Left ventricle myocardium inferior (tissue), 1 donor: Measurements from ENCODE around the gene EPHA2. TPM values are rescaled to one million over a fixed set of nuclear protein-coding genes. Genes with fewer than 3 reads are reported as not detected.
A peak's percentile ranks its signal among the peaks of the same experiment; 100 is the strongest.

Source experiments
- DNase-seq: peaks from one replicate; pipeline ENCODE4 v3.0.0-alpha.2; 2020
- H3K27ac ChIP-seq: fragments of 200-600 bp; replicated peaks from 2 replicates; pipeline ENCODE4 v1.8.0; 2021
- H3K27me3 ChIP-seq: fragments of 200-600 bp; 2 replicates; pipeline ENCODE4 v1.8.0; 2021; ENCODE audit warnings: low read depth
- H3K36me3 ChIP-seq: fragments of 200-600 bp; 2 replicates; pipeline ENCODE4 v1.8.0; 2021
- H3K4me1 ChIP-seq: fragments of 200-600 bp; 2 replicates; pipeline ENCODE4 v1.8.0; 2021
- H3K4me3 ChIP-seq: fragments of 200-600 bp; 2 replicates; pipeline ENCODE4 v1.8.0; 2021; ENCODE audit warnings: mild to moderate bottlenecking, moderate library complexity
- H3K9me3 ChIP-seq: fragments of 200-600 bp; replicated peaks from 2 replicates; pipeline ENCODE4 v1.8.0; 2021
- CTCF ChIP-seq: fragments of 200-600 bp; IDR thresholded peaks from 2 replicates; pipeline ENCODE4 v1.8.0; 2021; ENCODE audit warnings: antibody characterized with exemption, mild to moderate bottlenecking, borderline replicate concordance
- intact Hi-C: fragments of 100-400 bp; cut with micrococcal nuclease; formaldehyde crosslinking; loops from one replicate; pipeline ENCODE4 v1.11.0; 2022
- total RNA-seq: library from RNA; stranded (reverse); fragmentation: NEBNext Ultra II Directional; extraction: Animal tissue kit (Norgen Biotek cat#: 25700); gene quantifications from one replicate; pipeline ENCODE4 v1.2.1, GENCODE V29; 2021
- donor health status: DM: no; HTN: yes; CAD: no; lungs with severe emphysema.

EPHA2 gene
- total RNA-seq, 1 donor from 2014 or later, result 9.6 TPM

GRCh38 chr1:16083486-16083885, 72.4 kb downstream of the EPHA2 start:
- Histone ChIP-seq H3K4me3 (no peak overlapping the region), H3K36me3 (no peaks in the 10 kb centered on the region), H3K4me1 (peaks cover 49% of the 10 kb centered on the region), H3K27ac (peak overlapping the region; percentile 3), H3K27me3 (no peaks in the 10 kb centered on the region), H3K9me3 (no peaks in the 10 kb centered on the region)
- no peak for TF ChIP-seq CTCF
- DNase-seq, result no peak
- intact Hi-C loops, result no loop called here

GRCh38 chr1:16082283-16083038, 73.4 kb downstream of the EPHA2 start:
- intact Hi-C loops, result no loop called here
- Histone ChIP-seq H3K9me3 (no peaks in the 10 kb centered on the region), H3K27ac (peak overlapping the region; percentile 72), H3K4me1 (peaks cover 40% of the 10 kb centered on the region), H3K27me3 (no peaks in the 10 kb centered on the region), H3K36me3 (no peaks in the 10 kb centered on the region), H3K4me3 (no peak overlapping the region)
- peak; percentile 94 for TF ChIP-seq CTCF
- DNase-seq, result peak; percentile 69

GRCh38 chr1:16081636-16082035, 74.2 kb downstream of the EPHA2 start:
- H3K27me3 ChIP-seq, result no peaks in the 10 kb centered on the region
- no peaks in the 10 kb centered on the region for H3K36me3 ChIP-seq
- TF ChIP-seq CTCF, result no peak
- intact Hi-C loops, result no loop called here
- no peaks in the 10 kb centered on the region for H3K9me3 ChIP-seq
- no peak for DNase-seq
- peak overlapping the region; percentile 72 for H3K27ac ChIP-seq
- H3K4me3 ChIP-seq, result no peak overlapping the region
- peaks cover 46% of the 10 kb centered on the region for H3K4me1 ChIP-seq

GRCh38 chr1:16080422-16081150, 75.3 kb downstream of the EPHA2 start:
- intact Hi-C loops, result no loop called here
- H3K4me1 ChIP-seq, result peaks cover 52% of the 10 kb centered on the region
- H3K36me3 ChIP-seq, result no peaks in the 10 kb centered on the region
- TF ChIP-seq CTCF, result no peak
- no peak for DNase-seq
- H3K4me3 ChIP-seq, result no peak overlapping the region
- H3K27ac ChIP-seq, result no peak overlapping the region
- no peaks in the 10 kb centered on the region for H3K27me3 ChIP-seq
- H3K9me3 ChIP-seq, result no peaks in the 10 kb centered on the region

- peak; percentile 93 for TF ChIP-seq CTCF
- Histone ChIP-seq H3K9me3 (no peaks in the 10 kb centered on the region), H3K4me1 (peaks cover 63% of the 10 kb centered on the region), H3K36me3 (no peaks in the 10 kb centered on the region), H3K27me3 (no peaks in the 10 kb centered on the region), H3K4me3 (peak overlapping the region; percentile 15), H3K27ac (peak overlapping the region; percentile 48)
- peak; percentile 72 for DNase-seq
- intact Hi-C loops, result loop anchor here (2.0 to 5.0 kb wide), 2 partner anchors 108 to 163 kb away; no protein-coding TSS in a partner anchor
Observed at GRCh38 chr1:16078925-16079656, 76.8 kb downstream of the EPHA2 start.
